Bronchial epithelial cell (primary cell): Measurements from ENCODE around the gene PCDHA1. TPM values are rescaled to one million over a fixed set of nuclear protein-coding genes. Genes with fewer than 3 reads are reported as not detected.

Experiments
- DNase-seq: peaks from one replicate; pipeline ENCODE4 v3.0.0-alpha.2; 2010; ENCODE audit warnings: low read depth
- FAIRE-seq: peaks from 2 replicates; lab custom pipeline; 2011; peaks lifted over from hg19 to GRCh38; lab: Jason Lieb, UNC
- H3K27me3 ChIP-seq: 2 replicates; pipeline ENCODE4 v1.5.1; 2011; ENCODE audit warnings: low read length; ENCODE audit not compliant: control insufficient read depth, insufficient read depth
- H3K36me3 ChIP-seq: 2 replicates; pipeline ENCODE4 v1.5.1; 2011; ENCODE audit warnings: low read length; ENCODE audit not compliant: control insufficient read depth, insufficient read depth
- H3K4me3 ChIP-seq: 2 replicates; pipeline ENCODE4 v1.5.1; 2011; ENCODE audit warnings: mild to moderate bottlenecking, low read depth, low read length, control low read depth
- CTCF ChIP-seq: IDR thresholded peaks from 2 replicates; pipeline ENCODE4 v1.5.1; 2011; ENCODE audit warnings: mild to moderate bottlenecking, moderate library complexity, low read length, control low read depth, inconsistent platforms; ENCODE audit not compliant: insufficient read depth, severe bottlenecking
- total RNA-seq: library from RNA; depleted of rRNA; stranded (reverse); fragments of >200 nt; gene quantifications from 2 replicates; pipeline ENCODE4 v1.2.1, GENCODE V29; 2014

The PCDHA1 gene
- total RNA-seq, result under 0.01 TPM in 1 of 2 replicates, not detected in the other

GRCh38 chr5:140785905-140786686 lies at the start of gene PCDHA1:
Gene PCDHA1 (plus strand): TSS chr5:140786140.
- DNase-seq, result no peak

GRCh38 chr5:140737486-140737885 lies 48.5 kb upstream of the PCDHA1 start:
- no peak for FAIRE-seq
- DNase-seq, result no peak
- no peaks in the 10 kb centered on the region for H3K27me3 ChIP-seq
- no peak overlapping the region for H3K4me3 ChIP-seq
- no peaks in the 10 kb centered on the region for H3K36me3 ChIP-seq
- no peak for TF ChIP-seq CTCF

More at GRCh38 chr5:140785905-140786686, at the start of gene PCDHA1:
- Histone ChIP-seq H3K36me3 (no peaks in the 10 kb centered on the region), H3K4me3 (no peak within 1 kb of the TSS), H3K27me3 (no peaks in the 10 kb centered on the region)
- no peak for TF ChIP-seq CTCF
- FAIRE-seq, result no peak

GRCh38 chr5:140741967-140742366 lies 44.0 kb upstream of the PCDHA1 start:
- no peak for TF ChIP-seq CTCF
- DNase-seq (no peak), FAIRE-seq (no peak)
- Histone ChIP-seq H3K36me3 (no peaks in the 10 kb centered on the region), H3K4me3 (no peak overlapping the region), H3K27me3 (no peaks in the 10 kb centered on the region)

GRCh38 chr5:140753561-140753960 lies 32.4 kb upstream of the PCDHA1 start:
- Histone ChIP-seq H3K27me3 (no peaks in the 10 kb centered on the region), H3K4me3 (no peak overlapping the region), H3K36me3 (no peaks in the 10 kb centered on the region)
- DNase-seq, result no peak
- no peak for TF ChIP-seq CTCF
- no peak for FAIRE-seq

GRCh38 chr5:140764177-140764973 lies 21.6 kb upstream of the PCDHA1 start:
- DNase-seq (peak; percentile 0), FAIRE-seq (no peak)
- H3K4me3 ChIP-seq, result no peak overlapping the region
- H3K27me3 ChIP-seq, result no peaks in the 10 kb centered on the region
- TF ChIP-seq CTCF, result no peak
- H3K36me3 ChIP-seq, result no peaks in the 10 kb centered on the region
